NCI-H1436 treated with DMSO at 0.1 percent for 48 hours (cell line): Measurements from ENCODE around the gene ZNF317.

Experiments
- DNase-seq: peaks from one replicate; lab custom pipeline; 2025; lab: John Stamatoyannopoulos, UW

The ZNF317 gene

GRCh38 chr19:9140159-9140874 is at the start of gene ZNF317:
Gene ZNF317, plus strand, starts transcription at chr19:9140397. Its CDS starts 15,620 bp downstream, at chr19:9156017.
- peak; percentile 75 for DNase-seq

- DNase-seq = no peak
These were observed 32.8 kb upstream of the ZNF317 start, which contains the start of gene OR7G2 for GRCh38 chr19:9107375-9107774. Gene OR7G2, minus strand, starts transcription at chr19:9107475. Its CDS starts 4,232 bp downstream, at chr19:9103243.

- DNase-seq = no peak
These were observed 30.2 kb upstream of the ZNF317 start for GRCh38 chr19:9109959-9110358.

GRCh38 chr19:9115307-9115813 is 24.8 kb upstream of the ZNF317 start, which contains the start of gene OR7G1:
Gene OR7G1, minus strand, starts transcription at chr19:9115763. Its CDS starts 0 bp downstream, at chr19:9115763.
- no peak for DNase-seq

- no peak for DNase-seq
These were observed 23.6 kb upstream of the ZNF317 start for GRCh38 chr19:9116547-9116946.

- DNase-seq = no peak
These were observed 13.2 kb upstream of the ZNF317 start, which contains the start of gene OR7G3 for GRCh38 chr19:9126900-9127405. Gene OR7G3, minus strand, starts transcription at chr19:9126950. Its CDS starts 0 bp downstream, at chr19:9126950.

- DNase-seq = no peak
These were observed 12.0 kb upstream of the ZNF317 start for GRCh38 chr19:9128171-9128570.

GRCh38 chr19:9130965-9131364 is 9.2 kb upstream of the ZNF317 start:
- DNase-seq = no peak

- DNase-seq = no peak
These were observed 7.8 kb upstream of the ZNF317 start for GRCh38 chr19:9132422-9132821.

GRCh38 chr19:9139609-9140158 is 513 bp upstream of the ZNF317 start:
- no peak for DNase-seq

GRCh38 chr19:9144920-9145319 is 4.7 kb downstream of the ZNF317 start:
- no peak for DNase-seq

- DNase-seq = no peak
These were observed 6.7 kb downstream of the ZNF317 start for GRCh38 chr19:9146882-9147281.

GRCh38 chr19:9148697-9149096 is 8.5 kb downstream of the ZNF317 start:
- no peak for DNase-seq

- DNase-seq = no peak
These were observed 9.8 kb downstream of the ZNF317 start for GRCh38 chr19:9149997-9150396.

GRCh38 chr19:9150650-9151049 is 10.5 kb downstream of the ZNF317 start:
- no peak for DNase-seq

GRCh38 chr19:9151367-9151766 is 11.2 kb downstream of the ZNF317 start:
- DNase-seq = no peak

GRCh38 chr19:9155591-9155990 is 15.4 kb downstream of the ZNF317 start:
- no peak for DNase-seq

- DNase-seq = no peak
These were observed 16.1 kb downstream of the ZNF317 start for GRCh38 chr19:9156304-9156703.

- DNase-seq = no peak
These were observed 19.7 kb downstream of the ZNF317 start for GRCh38 chr19:9159891-9160290.

- DNase-seq = no peak
These were observed 21.2 kb downstream of the ZNF317 start for GRCh38 chr19:9161427-9161826.

- DNase-seq = no peak
These were observed 25.1 kb downstream of the ZNF317 start for GRCh38 chr19:9165261-9165660.

- DNase-seq = no peak
These were observed 26.6 kb downstream of the ZNF317 start for GRCh38 chr19:9166846-9167245.

- no peak for DNase-seq
These were observed 31.3 kb downstream of the ZNF317 start for GRCh38 chr19:9171393-9171991.
